Measurements from ENCODE around the gene OR10P1. TPM values are rescaled to one million over a fixed set of nuclear protein-coding genes. Genes with fewer than 3 reads are reported as not detected.

OR10P1 gene
- total and polyA plus RNA-seq, 4 donors, result not detected

GRCh38 chr12:55624056-55624455, 12.6 kb upstream of the OR10P1 start:
- H3K27me3 ChIP-seq (ENCODE audit: control insufficient read depth in 3 of 3, insufficient read depth in 3 of 3, low read length in 2 of 3), result peaks cover 0 to 2% (median 0%) of the 10 kb centered on the region in 3 donors
- ATAC-seq (ENCODE audit: insufficient read depth, low FRiP score) (no peak), DNase-seq (no peak)
- no peak overlapping the region for H3K4me3 ChIP-seq
- H3K36me3 ChIP-seq (ENCODE audit: control insufficient read depth in 4 of 4, insufficient read depth in 4 of 4, low read length in 4 of 4), result no peaks in the 10 kb centered on the region
- H3K9ac ChIP-seq (ENCODE audit: insufficient read depth in 1 of 2, low read length in 2 of 2), result no peak overlapping the region
- H3K9me3 ChIP-seq (ENCODE audit: control insufficient read depth in 4 of 4, insufficient read depth in 3 of 4, low read length in 3 of 4), result peaks cover 0 to 2% (median 0%) of the 10 kb centered on the region in 4 donors
- H3K4me1 ChIP-seq (ENCODE audit: control insufficient read depth in 5 of 5, insufficient read depth in 5 of 5, low read length in 5 of 5), result peaks cover 0 to 6% (median 0%) of the 10 kb centered on the region in 5 donors
- no peak overlapping the region for H3K27ac ChIP-seq (ENCODE audit: low read depth in 1 of 2, low read length in 1 of 2)
- TF ChIP-seq, protein P1, sequence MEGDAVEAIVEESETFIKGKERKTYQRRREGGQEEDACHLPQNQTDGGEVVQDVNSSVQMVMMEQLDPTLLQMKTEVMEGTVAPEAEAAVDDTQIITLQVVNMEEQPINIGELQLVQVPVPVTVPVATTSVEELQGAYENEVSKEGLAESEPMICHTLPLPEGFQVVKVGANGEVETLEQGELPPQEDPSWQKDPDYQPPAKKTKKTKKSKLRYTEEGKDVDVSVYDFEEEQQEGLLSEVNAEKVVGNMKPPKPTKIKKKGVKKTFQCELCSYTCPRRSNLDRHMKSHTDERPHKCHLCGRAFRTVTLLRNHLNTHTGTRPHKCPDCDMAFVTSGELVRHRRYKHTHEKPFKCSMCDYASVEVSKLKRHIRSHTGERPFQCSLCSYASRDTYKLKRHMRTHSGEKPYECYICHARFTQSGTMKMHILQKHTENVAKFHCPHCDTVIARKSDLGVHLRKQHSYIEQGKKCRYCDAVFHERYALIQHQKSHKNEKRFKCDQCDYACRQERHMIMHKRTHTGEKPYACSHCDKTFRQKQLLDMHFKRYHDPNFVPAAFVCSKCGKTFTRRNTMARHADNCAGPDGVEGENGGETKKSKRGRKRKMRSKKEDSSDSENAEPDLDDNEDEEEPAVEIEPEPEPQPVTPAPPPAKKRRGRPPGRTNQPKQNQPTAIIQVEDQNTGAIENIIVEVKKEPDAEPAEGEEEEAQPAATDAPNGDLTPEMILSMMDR (IDR thresholded peaks at IDR 0.05; ENCODE audit: control extremely low read depth, extremely low read depth), result no peak

DNA sequence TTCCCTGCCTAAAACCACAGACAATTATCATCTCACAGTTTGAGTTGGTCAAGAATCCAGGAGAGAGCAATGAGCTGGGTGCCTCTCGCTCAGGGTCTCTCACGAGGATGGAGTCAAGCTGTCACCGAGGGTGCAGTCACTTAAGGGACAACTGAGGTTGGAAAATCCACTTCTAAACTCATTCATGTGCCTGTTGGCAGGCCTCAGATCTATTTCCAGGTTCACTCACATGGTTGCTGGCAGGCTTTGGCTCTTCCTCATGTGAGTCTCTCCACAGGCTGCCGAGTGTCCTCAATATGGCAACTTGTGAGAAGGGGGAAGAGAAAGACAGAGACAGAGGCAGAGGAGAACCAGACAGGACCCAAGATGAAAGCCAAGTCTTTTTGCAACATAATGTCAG, 10.5 kb upstream of the OR10P1 start:
- no peak overlapping the region for H3K4me3 ChIP-seq
- TF ChIP-seq, protein P1 (IDR thresholded peaks at IDR 0.05; ENCODE audit: control extremely low read depth, extremely low read depth), result no peak
- 86 to 95% methylated on average over 4 of the region's 4 CpGs for WGBS, 2 donors
- H3K27me3 ChIP-seq (ENCODE audit: control insufficient read depth in 3 of 3, insufficient read depth in 3 of 3, low read length in 2 of 3), result peaks cover 0 to 2% (median 0%) of the 10 kb centered on the region in 3 donors
- peaks cover 0 to 2% (median 0%) of the 10 kb centered on the region in 4 donors for H3K9me3 ChIP-seq (ENCODE audit: control insufficient read depth in 4 of 4, insufficient read depth in 3 of 4, low read length in 3 of 4)
- H3K36me3 ChIP-seq (ENCODE audit: control insufficient read depth in 4 of 4, insufficient read depth in 4 of 4, low read length in 4 of 4), result no peaks in the 10 kb centered on the region
- peaks cover 0 to 8% (median 0%) of the 10 kb centered on the region in 5 donors for H3K4me1 ChIP-seq (ENCODE audit: control insufficient read depth in 5 of 5, insufficient read depth in 5 of 5, low read length in 5 of 5)
- H3K27ac ChIP-seq (ENCODE audit: low read depth in 1 of 2, low read length in 1 of 2), result no peak overlapping the region
- H3K9ac ChIP-seq (ENCODE audit: insufficient read depth in 1 of 2, low read length in 2 of 2), result no peak overlapping the region
- DNase-seq (no peak), ATAC-seq (ENCODE audit: insufficient read depth, low FRiP score) (no peak)

- H3K27me3 ChIP-seq (ENCODE audit: control insufficient read depth in 3 of 3, insufficient read depth in 3 of 3, low read length in 2 of 3), result no peaks in the 10 kb centered on the region
- H3K9ac ChIP-seq (ENCODE audit: insufficient read depth in 1 of 2, low read length in 2 of 2), result no peak overlapping the region
- H3K4me1 ChIP-seq (ENCODE audit: control insufficient read depth in 5 of 5, insufficient read depth in 5 of 5, low read length in 5 of 5), result peaks cover 0 to 10% (median 0%) of the 10 kb centered on the region in 5 donors
- no peak for ATAC-seq (ENCODE audit: insufficient read depth, low FRiP score)
- no peak for DNase-seq
- WGBS, 2 donors, result 61 to 64% methylated on average over 3 of the region's 3 CpGs
- H3K4me3 ChIP-seq, result no peak overlapping the region
- TF ChIP-seq, protein P1 (IDR thresholded peaks at IDR 0.05; ENCODE audit: control extremely low read depth, extremely low read depth), result no peak
- no peaks in the 10 kb centered on the region for H3K9me3 ChIP-seq (ENCODE audit: control insufficient read depth in 4 of 4, insufficient read depth in 3 of 4, low read length in 3 of 4)
- H3K36me3 ChIP-seq (ENCODE audit: control insufficient read depth in 4 of 4, insufficient read depth in 4 of 4, low read length in 4 of 4), result no peaks in the 10 kb centered on the region
- H3K27ac ChIP-seq (ENCODE audit: low read depth in 1 of 2, low read length in 1 of 2), result no peak overlapping the region
Observed at GRCh38 chr12:55629058-55629841, 7.4 kb upstream of the OR10P1 start.

All from lung (tissue), 12 donors.